Breast epithelium (tissue), 3 donors: ENCODE measurements around the gene ATAD2B.

Experiments used
- POLR2A ChIP-seq: fragments of 450-650 bp; IDR thresholded peaks from one replicate; pipeline ENCODE4 v1.6.1; 2016; ENCODE audit warnings: antibody characterized with exemption, mild to moderate bottlenecking, moderate library complexity
- POLR2AphosphoS5 ChIP-seq, 3 donors: sonication (generic); formaldehyde crosslinking; IDR thresholded peaks; one replicate each; pipeline ENCODE4 v1.6.1; 2017; ENCODE audit warnings: antibody characterized with exemption in 3 of 3
- TF ChIP-seq, protein P1 (sequence below), 3 donors: fragments of 450-650 bp; IDR thresholded peaks; one replicate each; pipeline ENCODE4 v1.5.1; 2016 to 2017; ENCODE audit warnings: antibody characterized with exemption in 3 of 3, mild to moderate bottlenecking in 3 of 3, moderate library complexity in 3 of 3

DNA sequence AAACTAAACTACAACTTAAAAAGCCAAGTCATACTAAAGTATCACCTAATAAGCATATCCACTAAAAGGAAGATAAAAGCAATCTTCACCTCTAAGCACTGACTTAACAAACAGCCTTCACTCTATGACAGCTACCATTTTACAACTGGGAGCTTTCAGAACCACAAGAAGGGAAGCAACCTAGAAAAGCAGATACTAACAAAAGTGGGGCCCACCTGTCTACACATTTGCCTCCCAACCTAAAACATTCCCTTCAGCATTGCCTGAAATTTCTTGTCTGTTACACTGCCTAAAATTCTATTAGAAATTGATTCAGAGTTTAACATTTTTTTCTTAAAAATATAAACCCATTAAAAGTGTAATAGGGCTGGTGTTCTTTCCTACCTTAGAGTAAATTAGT is 172.0 kb downstream of the ATAD2B start:
- TF ChIP-seq, protein P1, sequence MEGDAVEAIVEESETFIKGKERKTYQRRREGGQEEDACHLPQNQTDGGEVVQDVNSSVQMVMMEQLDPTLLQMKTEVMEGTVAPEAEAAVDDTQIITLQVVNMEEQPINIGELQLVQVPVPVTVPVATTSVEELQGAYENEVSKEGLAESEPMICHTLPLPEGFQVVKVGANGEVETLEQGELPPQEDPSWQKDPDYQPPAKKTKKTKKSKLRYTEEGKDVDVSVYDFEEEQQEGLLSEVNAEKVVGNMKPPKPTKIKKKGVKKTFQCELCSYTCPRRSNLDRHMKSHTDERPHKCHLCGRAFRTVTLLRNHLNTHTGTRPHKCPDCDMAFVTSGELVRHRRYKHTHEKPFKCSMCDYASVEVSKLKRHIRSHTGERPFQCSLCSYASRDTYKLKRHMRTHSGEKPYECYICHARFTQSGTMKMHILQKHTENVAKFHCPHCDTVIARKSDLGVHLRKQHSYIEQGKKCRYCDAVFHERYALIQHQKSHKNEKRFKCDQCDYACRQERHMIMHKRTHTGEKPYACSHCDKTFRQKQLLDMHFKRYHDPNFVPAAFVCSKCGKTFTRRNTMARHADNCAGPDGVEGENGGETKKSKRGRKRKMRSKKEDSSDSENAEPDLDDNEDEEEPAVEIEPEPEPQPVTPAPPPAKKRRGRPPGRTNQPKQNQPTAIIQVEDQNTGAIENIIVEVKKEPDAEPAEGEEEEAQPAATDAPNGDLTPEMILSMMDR (IDR thresholded peaks at IDR 0.05): no peak
- TF ChIP-seq POLR2AphosphoS5 (IDR thresholded peaks at IDR 0.05) (no peak), POLR2A (no peak)
